HuH-7 (cell line): ENCODE data around the gene DMRT1.
A peak's percentile ranks its signal among the peaks of the same experiment; 100 is the strongest.

Experiments used
- DNase-seq: peaks from one replicate; pipeline ENCODE4 v3.0.0; 2011; ENCODE audit warnings: low spot score

Gene DMRT1

DNA sequence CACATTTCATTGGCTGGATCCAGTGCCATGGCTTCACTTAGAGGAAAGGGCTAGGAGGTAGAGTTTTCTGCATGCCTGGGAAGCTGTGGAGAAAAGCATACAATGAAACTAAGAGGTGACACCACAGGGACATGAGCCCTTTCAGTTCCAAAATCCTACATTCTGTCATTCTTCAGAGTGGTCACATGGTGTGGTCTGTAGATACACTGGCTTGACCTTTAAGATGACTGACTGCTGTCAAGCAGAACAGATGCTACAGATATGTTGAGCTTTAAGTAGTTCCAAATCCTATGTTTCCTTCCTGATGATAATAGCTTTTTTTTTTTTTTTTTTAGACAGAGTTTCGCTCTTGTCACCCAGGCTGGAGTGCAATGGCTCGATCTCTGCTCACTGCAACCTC lies 161.2 kb downstream of the DMRT1 start:
- no peak for DNase-seq

DNA sequence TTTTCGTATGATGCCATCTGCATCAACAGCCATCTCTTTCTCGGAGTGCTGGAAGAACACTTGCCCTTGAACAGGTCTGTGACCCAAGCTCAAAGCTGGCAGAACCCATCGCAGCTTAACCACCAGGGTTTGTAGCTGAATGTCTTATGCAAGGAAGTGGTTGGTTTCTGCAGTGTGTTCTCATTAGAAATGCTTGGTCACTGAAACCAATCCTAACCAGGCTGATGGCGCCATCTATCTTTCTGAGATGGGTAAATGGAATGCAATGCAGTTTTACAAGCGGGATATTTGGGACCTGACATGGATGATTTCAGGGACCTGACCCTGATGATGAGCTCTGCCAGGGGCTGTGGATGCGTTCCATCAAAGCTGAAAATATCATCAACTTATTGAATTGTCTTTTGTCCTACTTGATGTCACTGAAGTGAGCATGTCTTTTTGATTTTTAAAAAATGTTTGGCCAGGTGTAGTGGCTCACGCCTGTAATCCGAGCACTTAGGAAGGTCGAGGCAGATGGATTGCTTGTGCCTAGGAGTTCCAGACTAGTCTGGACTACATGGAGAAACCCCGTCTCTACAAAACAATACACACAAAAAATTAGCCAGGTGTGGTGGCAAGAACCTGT lies 163.7 kb downstream of the DMRT1 start:
- no peak for DNase-seq

DNA sequence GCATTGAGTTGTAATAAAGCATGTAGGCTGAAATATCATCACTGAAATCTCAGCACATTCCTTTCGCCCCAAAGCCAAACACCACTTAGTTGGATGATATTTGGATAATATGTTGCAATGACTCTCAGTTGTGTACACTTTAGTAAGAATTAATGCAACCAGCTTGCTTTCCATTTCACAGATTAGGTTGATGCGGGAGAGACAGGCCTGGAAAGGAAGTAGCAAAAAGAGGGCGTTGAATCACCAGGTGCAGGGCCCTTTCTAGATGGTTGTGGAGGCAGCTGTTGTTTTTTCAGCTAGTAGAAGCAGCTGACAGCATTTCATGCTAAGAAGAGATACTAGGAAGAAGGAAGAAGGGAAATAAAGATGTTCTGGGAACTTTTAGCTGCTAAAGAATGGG lies 165.8 kb downstream of the DMRT1 start:
- DNase-seq, result no peak

GRCh38 chr9:1008216-1008615 lies 166.7 kb downstream of the DMRT1 start:
- DNase-seq, result no peak

GRCh38 chr9:1009101-1009707 lies 167.7 kb downstream of the DMRT1 start:
- peak; percentile 45 for DNase-seq

DNA sequence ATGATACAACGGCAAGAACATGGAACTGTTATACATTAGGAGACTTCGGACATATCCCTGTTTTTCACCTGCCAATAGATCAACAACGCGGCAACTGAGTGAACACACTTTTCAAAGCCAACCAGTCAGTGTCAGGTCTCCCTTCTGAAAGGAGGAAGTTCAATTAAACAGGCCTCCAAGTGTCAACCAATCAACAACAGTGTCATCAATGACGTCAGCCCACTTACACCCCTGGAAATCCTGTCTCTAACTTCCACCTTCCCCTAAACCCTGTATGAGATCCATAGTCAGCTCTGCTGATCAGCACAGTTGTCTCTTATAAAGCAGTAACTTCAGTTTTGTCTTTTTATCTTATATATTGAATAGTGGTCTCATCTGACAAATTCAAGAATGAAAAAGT lies 171.5 kb downstream of the DMRT1 start:
- no peak for DNase-seq

GRCh38 chr9:1014225-1014624 lies 172.7 kb downstream of the DMRT1 start:
- DNase-seq, result no peak

- DNase-seq, result no peak
Measured at GRCh38 chr9:1014640-1015039, 173.1 kb downstream of the DMRT1 start.

- DNase-seq, result peak; percentile 28
Measured at GRCh38 chr9:1018121-1018520, 176.6 kb downstream of the DMRT1 start.
